Measurements from ENCODE around the gene SPDEF.

SPDEF gene

GRCh38 chr6:34520645-34521462 lies 35.3 kb downstream of the SPDEF start:
- TF ChIP-seq CTCF (IDR thresholded peaks at IDR 0.05; ENCODE audit: insufficient read depth, low read depth, low read length, missing control alignments) = no peak
- DNase-seq (ENCODE audit: low read depth) = no peak
- H3K4me3 ChIP-seq (ENCODE audit: low read depth, low read length) = no peak overlapping the region

- DNase-seq (ENCODE audit: low read depth) = no peak
- no peak overlapping the region for H3K4me3 ChIP-seq (ENCODE audit: low read depth, low read length)
- no peak for TF ChIP-seq CTCF (IDR thresholded peaks at IDR 0.05; ENCODE audit: insufficient read depth, low read depth, low read length, missing control alignments)
These were observed 36.0 kb downstream of the SPDEF start for GRCh38 chr6:34519971-34520644.

GRCh38 chr6:34518669-34519365 lies 37.3 kb downstream of the SPDEF start:
- H3K4me3 ChIP-seq (ENCODE audit: low read depth, low read length) = no peak overlapping the region
- no peak for DNase-seq (ENCODE audit: low read depth)
- no peak for TF ChIP-seq CTCF (IDR thresholded peaks at IDR 0.05; ENCODE audit: insufficient read depth, low read depth, low read length, missing control alignments)

GRCh38 chr6:34517966-34518365 lies 38.2 kb downstream of the SPDEF start:
- TF ChIP-seq CTCF (IDR thresholded peaks at IDR 0.05; ENCODE audit: insufficient read depth, low read depth, low read length, missing control alignments) = no peak
- no peak overlapping the region for H3K4me3 ChIP-seq (ENCODE audit: low read depth, low read length)
- DNase-seq (ENCODE audit: low read depth) = no peak

- no peak for DNase-seq (ENCODE audit: low read depth)
- TF ChIP-seq CTCF (IDR thresholded peaks at IDR 0.05; ENCODE audit: insufficient read depth, low read depth, low read length, missing control alignments) = no peak
- H3K4me3 ChIP-seq (ENCODE audit: low read depth, low read length) = no peak overlapping the region
These were observed 38.7 kb downstream of the SPDEF start for GRCh38 chr6:34517461-34517881.

GRCh38 chr6:34516391-34517324 lies 39.5 kb downstream of the SPDEF start:
- no peak overlapping the region for H3K4me3 ChIP-seq (ENCODE audit: low read depth, low read length)
- DNase-seq (ENCODE audit: low read depth) = no peak
- no peak for TF ChIP-seq CTCF (IDR thresholded peaks at IDR 0.05; ENCODE audit: insufficient read depth, low read depth, low read length, missing control alignments)
